ENCODE results near the gene RHCE.
"Not testable (repeated sequence)": the region's sequence is repeated elsewhere in the genome, so short reads cannot be mapped to it uniquely, and the experiment has no call there.

DNA sequence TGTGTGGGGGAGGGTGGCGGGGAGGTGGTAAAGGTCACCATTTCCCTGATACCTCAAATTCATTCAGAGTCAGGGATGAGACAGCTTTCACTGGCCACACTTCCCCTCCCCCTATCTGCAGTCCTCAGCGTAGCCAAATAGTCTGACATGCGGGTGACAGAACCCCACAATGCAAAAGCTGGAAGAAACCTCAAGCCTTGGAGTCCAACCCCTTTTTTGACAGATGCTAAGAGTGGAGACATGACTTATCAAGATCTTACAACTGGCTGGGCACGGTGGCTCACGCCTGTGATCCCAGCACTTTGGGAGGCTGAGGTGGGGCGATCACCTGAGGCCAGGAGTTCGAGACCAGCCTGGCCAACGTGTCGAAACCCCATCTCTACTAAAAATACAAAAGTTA lies 98.5 kb downstream of the RHCE start:
- TF ChIP-seq, protein P1, sequence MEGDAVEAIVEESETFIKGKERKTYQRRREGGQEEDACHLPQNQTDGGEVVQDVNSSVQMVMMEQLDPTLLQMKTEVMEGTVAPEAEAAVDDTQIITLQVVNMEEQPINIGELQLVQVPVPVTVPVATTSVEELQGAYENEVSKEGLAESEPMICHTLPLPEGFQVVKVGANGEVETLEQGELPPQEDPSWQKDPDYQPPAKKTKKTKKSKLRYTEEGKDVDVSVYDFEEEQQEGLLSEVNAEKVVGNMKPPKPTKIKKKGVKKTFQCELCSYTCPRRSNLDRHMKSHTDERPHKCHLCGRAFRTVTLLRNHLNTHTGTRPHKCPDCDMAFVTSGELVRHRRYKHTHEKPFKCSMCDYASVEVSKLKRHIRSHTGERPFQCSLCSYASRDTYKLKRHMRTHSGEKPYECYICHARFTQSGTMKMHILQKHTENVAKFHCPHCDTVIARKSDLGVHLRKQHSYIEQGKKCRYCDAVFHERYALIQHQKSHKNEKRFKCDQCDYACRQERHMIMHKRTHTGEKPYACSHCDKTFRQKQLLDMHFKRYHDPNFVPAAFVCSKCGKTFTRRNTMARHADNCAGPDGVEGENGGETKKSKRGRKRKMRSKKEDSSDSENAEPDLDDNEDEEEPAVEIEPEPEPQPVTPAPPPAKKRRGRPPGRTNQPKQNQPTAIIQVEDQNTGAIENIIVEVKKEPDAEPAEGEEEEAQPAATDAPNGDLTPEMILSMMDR (conservative IDR thresholded peaks at IDR 0.05; ENCODE audit: low read depth, low read length) = not testable (repeated sequence)
- not testable (repeated sequence) for TF ChIP-seq EZH2 (IDR thresholded peaks at IDR 0.05; ENCODE audit: borderline replicate concordance, low read depth, low read length, poor library complexity, severe bottlenecking)

All from A673 (cell line).